SK-N-SH (cell line): ENCODE measurements around the gene HOMER2. TPM values are rescaled to one million over a fixed set of nuclear protein-coding genes. Genes with fewer than 3 reads are reported as not detected.

Experiments
- CTCF ChIA-PET: fragments of 300-600, 350-600 bp; formaldehyde crosslinking; extraction: SDS; loops from one replicate; lab custom pipeline; 2021; lab: Yijun Ruan, JAX
- POLR2A ChIA-PET: fragments of 350-600 bp; sonication (Branson Sonifier 250); formaldehyde crosslinking; extraction: SDS; loops from one replicate; lab custom pipeline; 2020; ENCODE audit warnings: antibody characterized with exemption, inconsistent platforms; lab: Yijun Ruan, JAX
- DNase-seq: peaks from one replicate; pipeline ENCODE4 v3.0.0; 2012
- H2AFZ ChIP-seq: fragments of 200-600 bp; sonication (generic); 2 replicates; pipeline ENCODE4 v1.8.1; 2016; ENCODE audit warnings: antibody characterized with exemption, mild to moderate bottlenecking, low read depth
- H3F3A ChIP-seq: fragments of 200-600 bp; sonication (generic); replicated peaks from 2 replicates; pipeline ENCODE3; 2016; ENCODE audit warnings: antibody characterized with exemption, mild to moderate bottlenecking; ENCODE audit not compliant: insufficient read depth
- H3K27ac ChIP-seq, 2 experiments: fragments of 200-500 bp in 1 of 2; fragments of 200-600 bp in 1 of 2; sonication (Bioruptor generic) in 1 of 2; sonication (generic), shearing (Covaris generic) in 1 of 2; 2 replicates each; pipeline versions ENCODE4 v1.5.1 to v1.6.1; 2014 to 2016; ENCODE audit warnings: low read depth in 2 of 2, inconsistent platforms in 1 of 2, low read length in 1 of 2, mild to moderate bottlenecking in 1 of 2, mixed read lengths in 1 of 2
- H3K27me3 ChIP-seq: fragments of 200-600 bp; sonication (generic), shearing (Covaris generic); 2 replicates; pipeline ENCODE4 v1.6.1; 2016; ENCODE audit warnings: mixed run types; ENCODE audit not compliant: insufficient read depth
- H3K36me3 ChIP-seq, 2 experiments: fragments of 200-500 bp in 1 of 2; fragments of 200-600 bp in 1 of 2; sonication (Bioruptor generic) in 1 of 2; sonication (generic) in 1 of 2; replicated peaks in 1 of 2; 2 replicates each; pipeline versions ENCODE3 to v1.5.1; 2014 to 2016; ENCODE audit warnings: low read length in 1 of 2, mild to moderate bottlenecking in 1 of 2; ENCODE audit not compliant: insufficient read depth in 2 of 2, control insufficient read depth in 1 of 2
- H3K4me1 ChIP-seq, 2 experiments: fragments of 200-500 bp in 1 of 2; fragments of 200-600 bp in 1 of 2; sonication (Bioruptor generic) in 1 of 2; sonication (generic), shearing (Covaris generic) in 1 of 2; 2 replicates each; pipeline versions ENCODE4 v1.5.1 to v1.6.1; 2014 to 2016; ENCODE audit warnings: low read depth in 1 of 2, low read length in 1 of 2, mixed run types in 1 of 2; ENCODE audit not compliant: insufficient read depth in 2 of 2, control insufficient read depth in 1 of 2
- H3K4me2 ChIP-seq: fragments of 200-600 bp; sonication (generic), shearing (Covaris generic); 2 replicates; pipeline ENCODE4 v1.6.1; 2017; ENCODE audit warnings: mixed run types
- H3K4me3 ChIP-seq, 2 experiments: fragments of 200-500 bp in 1 of 2; fragments of 200-600 bp in 1 of 2; sonication (Bioruptor generic) in 1 of 2; sonication (generic), shearing (Covaris generic) in 1 of 2; 2 replicates each; pipeline versions ENCODE4 v1.5.1 to v1.8.1; 2014 to 2016; ENCODE audit warnings: low read depth in 2 of 2, inconsistent platforms in 1 of 2, low read length in 1 of 2, mild to moderate bottlenecking in 1 of 2, mixed read lengths in 1 of 2, moderate library complexity in 1 of 2
- H3K79me2 ChIP-seq: fragments of 200-600 bp; sonication (generic); 2 replicates; pipeline ENCODE4 v1.8.1; 2017; ENCODE audit warnings: mild to moderate bottlenecking; ENCODE audit not compliant: insufficient read depth
- H3K9ac ChIP-seq: fragments of 200-600 bp; sonication (generic); 2 replicates; pipeline ENCODE4 v1.6.1; 2017; ENCODE audit warnings: mixed run types
- H3K9me2 ChIP-seq: fragments of 200-600 bp; sonication (generic); 2 replicates; pipeline ENCODE4 v1.6.1; 2017; ENCODE audit warnings: mixed run types
- H3K9me3 ChIP-seq: fragments of 200-600 bp; sonication (generic); 2 replicates; pipeline ENCODE4 v1.6.1; 2017; ENCODE audit warnings: mixed run types, mild to moderate bottlenecking, moderate library complexity
- H4K20me1 ChIP-seq: fragments of 200-600 bp; sonication (generic); 2 replicates; pipeline ENCODE4 v1.6.1; 2017; ENCODE audit warnings: mild to moderate bottlenecking, mixed run types; ENCODE audit not compliant: insufficient read depth
- CTCF ChIP-seq: fragments of 200-600 bp; sonication (generic); IDR thresholded peaks from 2 replicates; pipeline ENCODE4 v1.6.1; 2017; ENCODE audit warnings: antibody characterized with exemption, mild to moderate bottlenecking, moderate library complexity
- ELF1 ChIP-seq: IDR thresholded peaks from 2 replicates; pipeline ENCODE4 v1.4.0; 2012
- EP300 ChIP-seq, 2 experiments: IDR thresholded peaks; 2 replicates each; pipeline versions ENCODE4 v1.4.0 to v1.6.1; 2012; ENCODE audit warnings: borderline replicate concordance in 1 of 2, low read depth in 1 of 2, low read length in 1 of 2
- EZH2phosphoT487 ChIP-seq: fragments of 200-600 bp; sonication (generic); IDR thresholded peaks from 2 replicates; pipeline ENCODE4 v1.6.1; 2017; ENCODE audit warnings: low read depth, mixed run types, mild to moderate bottlenecking, antibody characterized with exemption, moderate library complexity, borderline replicate concordance
- FOXJ3 ChIP-seq: sonication (generic); formaldehyde crosslinking; IDR thresholded peaks from 2 replicates; pipeline ENCODE4 v1.5.1; 2020; ENCODE audit warnings: mild to moderate bottlenecking, missing genetic modification reagents
- GABPA ChIP-seq: IDR thresholded peaks from 2 replicates; pipeline ENCODE4 v1.4.0; 2012; ENCODE audit warnings: low read depth, mild to moderate bottlenecking
- GATA2 ChIP-seq: sonication (generic); formaldehyde crosslinking; IDR thresholded peaks from 2 replicates; pipeline ENCODE4 v1.5.0; 2020; ENCODE audit warnings: mild to moderate bottlenecking, missing genetic modification reagents
- IRF3 ChIP-seq: fragments of 150-350 bp; IDR thresholded peaks from 2 replicates; pipeline ENCODE4 v1.6.1; 2016; ENCODE audit warnings: mild to moderate bottlenecking, low read depth, low read length
- JUND ChIP-seq: IDR thresholded peaks from 2 replicates; pipeline ENCODE4 v1.4.0; 2012
- MEF2A ChIP-seq: IDR thresholded peaks from 2 replicates; pipeline ENCODE4 v1.4.0; 2012; ENCODE audit warnings: low read depth, borderline replicate concordance
- MXI1 ChIP-seq: IDR thresholded peaks from 2 replicates; pipeline ENCODE4 v1.6.1; 2012; ENCODE audit warnings: mild to moderate bottlenecking, low read depth, low read length, improper control_type of control experiment
- NRF1 ChIP-seq: IDR thresholded peaks from 2 replicates; pipeline ENCODE4 v1.6.1; 2012; ENCODE audit warnings: low read depth, mild to moderate bottlenecking, low read length
- POLR2AphosphoS5 ChIP-seq: IDR thresholded peaks from 2 replicates; pipeline ENCODE4 v1.6.1; 2012; ENCODE audit warnings: low read depth, low read length
- RAD21 ChIP-seq: IDR thresholded peaks from 2 replicates; pipeline ENCODE4 v1.6.1; 2012; ENCODE audit warnings: mild to moderate bottlenecking, low read length
- RCOR1 ChIP-seq: fragments of 150-350 bp; IDR thresholded peaks from 2 replicates; pipeline ENCODE4 v1.6.1; 2017; ENCODE audit warnings: antibody characterized with exemption, low read length
- RFX5 ChIP-seq: IDR thresholded peaks from 2 replicates; pipeline ENCODE4 v1.6.1; 2012; ENCODE audit warnings: mild to moderate bottlenecking, improper control_type of control experiment, low read length
- RXRA ChIP-seq: IDR thresholded peaks from 2 replicates; pipeline ENCODE4 v1.4.0; 2012; ENCODE audit warnings: low read depth, mild to moderate bottlenecking, borderline replicate concordance
- SMC3 ChIP-seq: IDR thresholded peaks from 2 replicates; pipeline ENCODE4 v1.6.1; 2012; ENCODE audit warnings: low read depth, low read length, improper control_type of control experiment
- TCF12 ChIP-seq: IDR thresholded peaks from 2 replicates; pipeline ENCODE4 v1.4.0; 2012
- TEAD4 ChIP-seq: IDR thresholded peaks from 2 replicates; pipeline ENCODE4 v1.4.0; 2012; ENCODE audit warnings: mild to moderate bottlenecking, borderline replicate concordance; ENCODE audit not compliant: insufficient read depth
- USF1 ChIP-seq: IDR thresholded peaks from 2 replicates; pipeline ENCODE4 v1.4.0; 2012; ENCODE audit warnings: low read depth, borderline replicate concordance
- YY1 ChIP-seq: IDR thresholded peaks from 2 replicates; pipeline ENCODE4 v1.4.0; 2012; ENCODE audit warnings: low read depth, mild to moderate bottlenecking
- WGBS: methylation state at CpG from one replicate; pipeline ENCODE4 v1.1.6; 2017; ENCODE audit warnings: low lambda C conversion rate; 5-methylcytosine and 5-hydroxymethylcytosine counted together
- polyA plus RNA-seq, 3 experiments: library from polyadenylated mRNA; depleted of rRNA; stranded (reverse); fragments of >200 nt; gene quantifications; 2 replicates each; pipeline ENCODE4 v1.2.3, GENCODE V29; 2012

HOMER2 gene
- polyA plus RNA-seq, 1 of the 3 experiments (the other 2 are of a cell fraction), result 7.3 TPM

- H2AFZ ChIP-seq, result no peak overlapping the region
- H3K4me2 ChIP-seq, result no peak overlapping the region
- no peaks in the 10 kb centered on the region for H4K20me1 ChIP-seq
- ChIA-PET CTCF (interaction anchor here (1.9 kb wide), 1 partner anchor 10 kb away, joined by 4 read pairs; no protein-coding TSS in a partner anchor), POLR2A (no interaction called here)
- no peak overlapping the region for H3K4me3 ChIP-seq
- no peaks in the 10 kb centered on the region for H3K9me3 ChIP-seq
- no peaks in the 10 kb centered on the region for H3F3A ChIP-seq
- DNase-seq, result no peak
- no peak for TF ChIP-seq ELF1
- TF ChIP-seq IRF3, result no peak
- no peak for TF ChIP-seq EZH2phosphoT487
- no peak for TF ChIP-seq SMC3
- no peak for TF ChIP-seq YY1
- TF ChIP-seq MXI1, result no peak
- TF ChIP-seq TEAD4, result no peak
- TF ChIP-seq FOXJ3 (CRISPR knock-in tag), result no peak
- TF ChIP-seq GATA2 (CRISPR knock-in tag), result no peak
- no peak for TF ChIP-seq POLR2AphosphoS5
- no peak for TF ChIP-seq EP300 (IDR thresholded peaks at IDR 0.05; ENCODE audit: borderline replicate concordance in 1 of 2, low read depth in 1 of 2, low read length in 1 of 2)
- TF ChIP-seq CTCF, result no peak
- no peak for TF ChIP-seq GABPA
- TF ChIP-seq USF1, result no peak
- no peak for TF ChIP-seq TCF12
- H3K27me3 ChIP-seq, result no peaks in the 10 kb centered on the region
- no peaks in the 10 kb centered on the region; a peak in 1 of 4 replicates for H3K4me1 ChIP-seq
- no peak overlapping the region for H3K27ac ChIP-seq
- H3K9me2 ChIP-seq, result no peaks in the 10 kb centered on the region
- no peak overlapping the region for H3K9ac ChIP-seq
- 83% methylated on average over 6 of the region's 7 CpGs for WGBS
- peaks cover 0 to 7% of the 10 kb centered on the region in 2 experiments for H3K36me3 ChIP-seq
- H3K79me2 ChIP-seq, result no peaks in the 10 kb centered on the region
Observed at GRCh38 chr15:82871832-82872484, 80.6 kb downstream of the HOMER2 start.

GRCh38 chr15:82871358-82871757, 81.2 kb downstream of the HOMER2 start:
- ChIA-PET CTCF (interaction anchor here (1.9 kb wide), 1 partner anchor 9 kb away, joined by 4 read pairs; no protein-coding TSS in a partner anchor), POLR2A (no interaction called here)
- Histone ChIP-seq H3K27ac (no peak overlapping the region), H3K9me3 (no peaks in the 10 kb centered on the region), H3K9ac (no peak overlapping the region), H3F3A (no peaks in the 10 kb centered on the region), H3K27me3 (no peaks in the 10 kb centered on the region), H3K4me2 (no peak overlapping the region), H4K20me1 (no peaks in the 10 kb centered on the region), H3K79me2 (no peaks in the 10 kb centered on the region), H3K4me1 (no peaks in the 10 kb centered on the region; a peak in 1 of 4 replicates), H3K9me2 (no peaks in the 10 kb centered on the region), H3K4me3 (no peak overlapping the region), H3K36me3 (peaks cover 0 to 7% of the 10 kb centered on the region in 2 experiments), H2AFZ (no peak overlapping the region)
- DNase-seq, result no peak
- 91% methylated on average over 5 of the region's 5 CpGs for WGBS
- no peak for TF ChIP-seq POLR2AphosphoS5
- TF ChIP-seq RXRA, result no peak
- TF ChIP-seq NRF1, result no peak
- no peak for TF ChIP-seq MXI1
- no peak for TF ChIP-seq IRF3
- no peak for TF ChIP-seq RAD21
- TF ChIP-seq RFX5, result no peak
- no peak for TF ChIP-seq RCOR1
- no peak for TF ChIP-seq MEF2A
- no peak for TF ChIP-seq TEAD4
- no peak for TF ChIP-seq GABPA
- TF ChIP-seq JUND, result no peak
- TF ChIP-seq EP300 (IDR thresholded peaks at IDR 0.05; ENCODE audit: borderline replicate concordance in 1 of 2, low read depth in 1 of 2, low read length in 1 of 2), result no peak
- TF ChIP-seq FOXJ3 (CRISPR knock-in tag), result no peak
- TF ChIP-seq YY1, result no peak
